NCI-H146 (cell line): ENCODE data around the gene WFDC11.

ENCODE experiments used
- DNase-seq: peaks from one replicate; lab custom pipeline; 2025; lab: John Stamatoyannopoulos, UW

Gene WFDC11

DNA sequence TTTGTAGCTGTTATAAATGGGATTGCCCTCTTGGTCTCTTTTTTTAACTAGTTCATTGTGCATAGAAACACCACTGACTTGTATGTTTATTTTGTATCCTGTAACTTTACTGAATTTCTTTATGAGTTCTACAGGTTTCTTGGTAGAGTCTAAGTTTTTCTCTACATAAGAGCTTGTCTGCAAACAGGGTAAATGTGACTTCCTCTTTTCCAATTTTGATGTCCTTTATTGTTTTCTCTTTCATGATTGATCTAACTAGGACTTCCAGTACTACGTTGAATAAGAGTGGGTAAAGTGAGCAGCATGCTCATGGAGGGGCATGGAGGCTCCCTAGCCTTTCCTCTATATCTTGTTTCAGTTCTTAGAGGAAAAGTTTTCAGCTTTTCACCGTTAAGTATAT lies 43.5 kb downstream of the WFDC11 start:
- DNase-seq: no peak

DNA sequence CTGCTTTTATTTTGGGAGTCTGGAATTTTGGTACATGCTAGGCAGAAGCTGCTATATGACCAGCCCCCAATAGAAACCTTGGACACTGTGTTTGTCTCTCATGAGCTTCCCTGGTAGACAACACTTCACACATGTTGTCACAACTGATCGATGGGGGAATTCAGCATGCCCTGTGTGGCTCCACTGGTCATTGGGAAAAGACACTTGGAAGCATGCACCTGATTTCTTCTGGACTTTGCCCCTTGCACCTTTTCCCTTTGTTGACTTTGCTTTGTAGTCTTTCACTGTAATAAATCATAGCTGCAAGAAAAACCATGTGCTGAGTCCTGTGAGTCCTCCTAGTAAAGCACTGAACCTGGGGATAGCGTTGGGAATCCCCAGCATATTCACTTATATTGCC lies 48.4 kb downstream of the WFDC11 start:
- DNase-seq: no peak

DNA sequence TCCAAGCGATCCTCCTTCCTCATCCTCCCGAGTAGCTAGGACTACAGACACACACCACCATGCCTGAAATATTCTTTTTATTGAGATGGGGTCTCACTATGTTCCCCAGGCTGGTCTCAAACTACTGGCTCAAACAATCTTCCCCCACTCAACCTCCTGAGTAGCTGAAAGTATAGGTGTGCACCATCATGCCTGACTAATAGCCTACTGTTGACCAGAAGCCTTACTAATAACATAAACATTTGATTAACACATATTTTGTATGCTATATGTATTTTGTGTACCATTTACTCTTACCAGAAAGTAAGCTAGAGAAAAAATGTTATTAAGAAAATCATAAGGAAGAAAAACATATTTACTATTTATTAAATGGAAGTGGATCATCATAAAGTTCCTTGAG lies 52.4 kb downstream of the WFDC11 start:
- no peak for DNase-seq

DNA sequence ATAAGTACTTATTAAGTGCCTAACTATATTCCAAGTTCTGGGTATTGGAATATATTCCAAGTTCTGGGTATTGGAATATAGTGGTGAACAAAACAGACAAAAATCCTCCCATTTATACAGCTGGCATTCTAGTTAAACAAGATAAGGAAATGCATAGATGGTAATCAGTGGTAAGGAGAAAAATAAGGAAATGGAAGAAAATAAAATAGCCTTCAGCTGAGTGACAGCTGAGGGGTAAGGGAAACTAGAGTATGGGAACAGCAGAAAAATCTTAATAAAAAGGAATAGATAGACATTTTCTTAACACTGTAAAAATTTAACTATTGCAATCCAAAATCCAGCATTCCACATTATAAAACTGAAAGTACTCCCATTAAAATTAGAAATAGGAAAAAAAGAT lies 57.7 kb downstream of the WFDC11 start:
- DNase-seq: no peak

DNA sequence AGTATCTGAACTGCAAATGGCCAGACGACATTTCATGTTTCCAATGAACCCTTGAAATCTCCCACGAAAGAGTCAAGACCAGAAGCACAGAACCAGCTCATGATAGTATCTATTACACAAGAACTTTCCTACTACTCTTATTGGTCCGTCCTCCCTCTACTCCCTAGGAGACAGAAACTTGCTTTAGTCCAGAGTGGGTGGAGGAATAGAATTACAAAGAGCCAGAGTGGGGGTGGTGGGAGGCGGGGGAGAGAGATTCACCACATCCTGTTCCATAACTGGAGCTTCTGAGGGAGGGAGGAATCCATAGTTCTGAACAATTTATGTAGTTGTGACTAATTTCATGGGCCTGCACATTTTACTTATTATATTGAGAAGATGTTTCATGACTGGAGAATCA lies 59.0 kb downstream of the WFDC11 start:
- no peak for DNase-seq

DNA sequence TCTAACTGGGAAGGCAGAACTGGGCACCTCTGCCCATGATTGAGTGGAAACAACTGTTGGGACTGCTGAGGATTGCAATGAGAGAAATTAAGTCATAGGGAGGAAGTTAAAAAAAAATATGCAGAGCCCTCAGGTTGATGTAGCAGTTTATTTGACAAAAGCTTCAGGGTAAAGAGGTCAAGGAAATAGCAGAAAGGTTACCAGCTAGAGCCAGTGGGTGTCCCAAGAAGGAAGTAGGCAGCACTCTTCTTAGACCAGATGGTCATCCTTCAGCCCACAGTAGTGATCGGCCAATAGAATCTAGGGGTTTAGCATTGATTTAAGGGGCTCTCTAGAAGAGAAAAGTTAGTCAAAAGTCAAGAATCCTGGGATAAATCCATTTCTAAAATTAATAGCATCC lies 62.2 kb downstream of the WFDC11 start:
- no peak for DNase-seq
